HEK293 (cell line): ENCODE data around the gene PGM1.

Experiments
- CTCF ChIA-PET: fragments of 350-600 bp; formaldehyde crosslinking; extraction: SDS; loops from one replicate; lab custom pipeline; 2021; ENCODE audit warnings: antibody characterized with exemption; lab: Yijun Ruan, JAX
- POLR2A ChIA-PET: fragments of 300-600 bp; formaldehyde crosslinking; extraction: SDS; loops from one replicate; lab custom pipeline; 2020; ENCODE audit warnings: antibody characterized with exemption, inconsistent platforms; lab: Yijun Ruan, JAX
- H3K27ac ChIP-seq: fragments of 200-500 bp; sonication (Bioruptor generic); 2 replicates; pipeline ENCODE4 v1.5.1; 2014; ENCODE audit warnings: low read depth, low read length, control low read depth, inconsistent platforms; ENCODE audit errors: extremely low read depth
- H3K36me3 ChIP-seq, 2 experiments: fragments of 200-500 bp in 1 of 2; sonication (Bioruptor generic) in 1 of 2; 1 replicate in 1 of 2; 2 replicates in 1 of 2; pipeline ENCODE4 v1.5.1; 2014 to 2017; ENCODE audit warnings: inconsistent platforms in 2 of 2, low read length in 2 of 2; ENCODE audit not compliant: control insufficient read depth in 2 of 2, insufficient read depth in 1 of 2
- H3K4me1 ChIP-seq: fragments of 200-500 bp; sonication (Bioruptor generic); 2 replicates; pipeline ENCODE4 v1.5.1; 2014; ENCODE audit warnings: mild to moderate bottlenecking, low read length, inconsistent platforms; ENCODE audit not compliant: control insufficient read depth, insufficient read depth
- H3K4me3 ChIP-seq: 2 replicates; pipeline ENCODE4 v1.5.1; 2011; ENCODE audit warnings: low read depth, mild to moderate bottlenecking, control low read depth, low read length, moderate library complexity
- H3K9me3 ChIP-seq: fragments of 200-500 bp; sonication (Bioruptor generic); 2 replicates; pipeline ENCODE4 v1.5.1; 2014; ENCODE audit warnings: low read depth, low read length, inconsistent platforms; ENCODE audit not compliant: control insufficient read depth, insufficient read depth
- EGR2 ChIP-seq: fragments of 450-650 bp; formaldehyde crosslinking; IDR thresholded peaks from 2 replicates; pipeline ENCODE4 v1.5.1; 2016; ENCODE audit warnings: low read depth, missing biosample characterization, missing genetic modification characterization
- KLF7 ChIP-seq: fragments of 450-650 bp; formaldehyde crosslinking; IDR thresholded peaks from 2 replicates; pipeline ENCODE4 v1.5.1; 2016; ENCODE audit warnings: missing biosample characterization, missing genetic modification characterization, borderline replicate concordance
- KLF8 ChIP-seq: fragments of 450-650 bp; formaldehyde crosslinking; IDR thresholded peaks from 2 replicates; pipeline ENCODE4 v1.5.1; 2016; ENCODE audit warnings: missing biosample characterization, missing genetic modification characterization
- PRDM10 ChIP-seq: fragments of 450-650 bp; formaldehyde crosslinking; IDR thresholded peaks from 2 replicates; pipeline ENCODE4 v1.5.1; 2016; ENCODE audit warnings: missing biosample characterization, missing genetic modification characterization
- PRDM6 ChIP-seq: fragments of 450-650 bp; formaldehyde crosslinking; IDR thresholded peaks from 2 replicates; pipeline ENCODE4 v1.5.1; 2017; ENCODE audit warnings: missing biosample characterization, missing genetic modification characterization
- RBAK ChIP-seq: fragments of 450-650 bp; formaldehyde crosslinking; IDR thresholded peaks from 2 replicates; pipeline ENCODE4 v1.5.1; 2016; ENCODE audit warnings: missing biosample characterization, missing genetic modification characterization
- SETDB1 ChIP-seq: IDR thresholded peaks from one replicate; pipeline ENCODE4 v1.6.1; 2017; ENCODE audit warnings: mild to moderate bottlenecking, low read length, moderate library complexity, mixed read lengths; ENCODE audit not compliant: insufficient read length
- YY1 ChIP-seq: fragments of 450-650 bp; formaldehyde crosslinking; IDR thresholded peaks from 2 replicates; pipeline ENCODE4 v1.5.1; 2018; ENCODE audit warnings: missing biosample characterization, missing genetic modification characterization
- ZBTB7A ChIP-seq: fragments of 450-650 bp; formaldehyde crosslinking; IDR thresholded peaks from 2 replicates; pipeline ENCODE4 v1.5.1; 2016; ENCODE audit warnings: low read depth, missing biosample characterization, missing genetic modification characterization
- ZNF175 ChIP-seq: fragments of 450-650 bp; formaldehyde crosslinking; IDR thresholded peaks from 2 replicates; pipeline ENCODE4 v1.5.1; 2016; ENCODE audit warnings: missing biosample characterization, missing genetic modification characterization
- ZNF19 ChIP-seq: fragments of 450-650 bp; formaldehyde crosslinking; IDR thresholded peaks from 2 replicates; pipeline ENCODE4; 2016; ENCODE audit warnings: missing biosample characterization, missing genetic modification characterization, low read depth
- ZNF433 ChIP-seq: fragments of 450-650 bp; formaldehyde crosslinking; IDR thresholded peaks from 2 replicates; pipeline ENCODE4 v1.5.1; 2016; ENCODE audit warnings: missing biosample characterization, missing genetic modification characterization, low read depth
- ZNF518A ChIP-seq: fragments of 450-650 bp; formaldehyde crosslinking; conservative IDR thresholded peaks from 2 replicates; pipeline ENCODE4 v1.5.1; 2016; ENCODE audit warnings: low read depth, missing biosample characterization, missing genetic modification characterization
- ZNF521 ChIP-seq: fragments of 450-650 bp; formaldehyde crosslinking; IDR thresholded peaks from 2 replicates; pipeline ENCODE4 v1.5.1; 2017; ENCODE audit warnings: missing biosample characterization, mild to moderate bottlenecking, missing genetic modification characterization
- ZNF558 ChIP-seq: fragments of 450-650 bp; formaldehyde crosslinking; IDR thresholded peaks from 2 replicates; pipeline ENCODE4 v1.5.1; 2016; ENCODE audit warnings: missing biosample characterization, missing genetic modification characterization
- ZNF624 ChIP-seq: fragments of 450-650 bp; formaldehyde crosslinking; IDR thresholded peaks from 2 replicates; pipeline ENCODE4 v1.5.1; 2017; ENCODE audit warnings: missing biosample characterization, missing genetic modification characterization
- ZNF626 ChIP-seq: fragments of 450-650 bp; sonication (Bioruptor Pico); formaldehyde crosslinking; IDR thresholded peaks from 2 replicates; pipeline ENCODE4 v1.5.1; 2018; ENCODE audit warnings: missing biosample characterization, missing genetic modification characterization, inconsistent platforms
- ZNF776 ChIP-seq: fragments of 450-650 bp; formaldehyde crosslinking; IDR thresholded peaks from 2 replicates; pipeline ENCODE4 v1.5.0; 2017; ENCODE audit warnings: missing biosample characterization, missing genetic modification characterization, borderline replicate concordance
- ZNF791 ChIP-seq: fragments of 450-650 bp; formaldehyde crosslinking; IDR thresholded peaks from 2 replicates; pipeline ENCODE4 v1.5.1; 2016; ENCODE audit warnings: missing biosample characterization, missing genetic modification characterization
- ZSCAN16 ChIP-seq: fragments of 450-650 bp; formaldehyde crosslinking; IDR thresholded peaks from 2 replicates; pipeline ENCODE4 v1.5.1; 2016; ENCODE audit warnings: missing biosample characterization, missing genetic modification characterization

PGM1 gene

GRCh38 chr1:63602629-63603028 lies 9.4 kb downstream of the PGM1 start (continued):
- TF ChIP-seq PRDM6: no peak
- TF ChIP-seq ZBTB7A (tag by site-specific recombination): no peak
- TF ChIP-seq PRDM10 (tag by site-specific recombination): no peak
- no peak for TF ChIP-seq RBAK (tag by site-specific recombination)
- no peak for TF ChIP-seq ZNF518A (tag by site-specific recombination)
- no peak for TF ChIP-seq EGR2 (tag by site-specific recombination)
- no peak for TF ChIP-seq ZNF791 (tag by site-specific recombination)
- no peak for TF ChIP-seq SETDB1
- TF ChIP-seq ZNF175: no peak

DNA sequence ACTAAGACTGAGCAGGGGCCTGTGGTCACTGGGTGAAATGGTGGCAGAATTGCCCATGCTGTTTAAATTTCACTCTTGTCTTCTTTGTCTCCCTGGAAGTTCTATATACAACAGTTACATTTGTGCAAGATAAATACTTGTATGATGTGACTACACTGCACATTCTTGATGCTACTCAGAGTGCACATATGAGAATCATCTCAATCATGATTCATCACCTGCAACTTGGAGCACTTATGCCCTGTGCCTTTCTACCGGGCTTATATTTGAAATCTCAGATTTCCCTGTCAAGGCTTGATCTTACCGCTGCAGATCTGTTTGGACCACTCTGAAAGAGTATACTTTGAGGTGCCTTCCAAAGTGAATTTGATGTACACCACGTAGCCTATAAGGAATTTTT lies 10.6 kb downstream of the PGM1 start:
- no peaks in the 10 kb centered on the region for H3K36me3 ChIP-seq
- TF ChIP-seq ZNF558 (tag by site-specific recombination) (no peak), KLF7 (tag by site-specific recombination) (no peak), ZNF521 (no peak), ZNF624 (tag by site-specific recombination) (no peak), ZNF19 (no peak), ZNF776 (no peak), ZNF433 (tag by site-specific recombination) (no peak), KLF8 (no peak), ZSCAN16 (tag by site-specific recombination) (no peak), YY1 (tag by site-specific recombination) (no peak), ZNF626 (tag by site-specific recombination) (no peak)
- H3K9me3 ChIP-seq: no peaks in the 10 kb centered on the region
- H3K27ac ChIP-seq: no peak overlapping the region
- no peaks in the 10 kb centered on the region for H3K4me1 ChIP-seq
- no peak overlapping the region for H3K4me3 ChIP-seq
- CTCF ChIA-PET: no interaction called here
- POLR2A ChIA-PET: no interaction called here
